Suppressor macrophage treated with lipopolysaccharide for 1 hour (primary cell): ENCODE data around the gene TTYH1.

ENCODE experiments used
- DNase-seq, 3 donors: peaks; one replicate each; pipeline ENCODE4 v3.0.0-alpha.2; 2020 to 2022

Gene TTYH1

GRCh38 chr19:54393381-54393780 lies 21.9 kb upstream of the TTYH1 start:
- no peak for DNase-seq

DNA sequence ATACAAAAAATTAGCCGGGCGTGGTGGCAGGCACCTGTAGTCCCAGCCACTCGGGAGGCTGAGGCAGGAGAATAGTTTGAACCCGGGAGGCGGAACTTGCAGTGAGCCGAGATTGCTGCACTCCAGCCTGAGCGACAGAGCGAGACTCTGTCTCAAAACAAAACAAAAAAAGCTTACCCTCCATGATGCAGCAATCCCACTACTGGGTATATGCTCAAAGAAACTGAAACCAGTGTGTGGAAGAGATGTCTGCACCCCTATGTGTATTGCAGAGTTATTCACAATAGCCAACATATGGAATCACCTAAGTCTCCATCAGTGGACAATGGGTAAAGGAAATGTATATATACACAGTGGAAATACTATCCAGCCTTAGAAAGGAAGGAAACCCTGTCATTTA lies 19.6 kb upstream of the TTYH1 start:
- DNase-seq, result no peak

GRCh38 chr19:54399189-54399588 lies 16.1 kb upstream of the TTYH1 start:
- no peak for DNase-seq

DNA sequence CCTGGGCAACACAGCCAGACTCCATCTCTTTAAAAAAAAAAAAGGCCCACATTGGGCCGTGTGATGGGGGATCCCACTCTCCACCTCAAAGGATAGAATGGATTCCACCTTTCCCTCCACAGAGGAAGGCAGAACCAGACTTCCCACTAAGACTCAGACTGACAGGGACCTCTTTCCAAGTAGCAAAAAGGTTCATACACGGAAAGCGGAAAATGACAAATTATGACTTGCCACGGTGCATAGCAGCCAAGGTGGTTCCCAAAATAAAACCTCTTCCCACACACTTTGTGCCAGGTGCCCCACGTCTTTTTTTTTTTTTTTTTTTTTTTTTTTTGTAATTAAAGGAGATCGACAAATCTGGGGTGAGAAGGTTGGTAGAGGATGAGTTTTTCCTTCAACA lies 14.4 kb upstream of the TTYH1 start:
- DNase-seq, result no peak

DNA sequence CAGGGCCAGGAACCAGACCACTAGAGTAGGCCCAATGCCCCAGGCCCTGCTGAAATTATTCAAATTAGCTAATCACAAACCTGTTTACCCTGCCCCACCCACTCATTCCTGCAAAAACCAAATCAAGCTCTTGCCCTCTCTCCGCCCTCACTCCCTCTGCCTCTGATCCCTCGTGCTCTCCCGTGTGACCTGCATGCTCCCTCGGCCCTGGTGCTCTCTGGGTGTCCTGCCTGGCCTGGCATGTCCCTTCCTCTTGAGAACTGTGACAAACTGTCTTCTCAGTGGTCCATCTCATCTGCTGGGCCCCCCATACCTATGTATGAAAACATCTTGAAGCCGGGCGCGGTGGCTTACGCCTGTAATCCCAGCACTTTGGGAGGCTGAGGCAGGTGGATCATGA lies 12.2 kb upstream of the TTYH1 start:
- no peak for DNase-seq

DNA sequence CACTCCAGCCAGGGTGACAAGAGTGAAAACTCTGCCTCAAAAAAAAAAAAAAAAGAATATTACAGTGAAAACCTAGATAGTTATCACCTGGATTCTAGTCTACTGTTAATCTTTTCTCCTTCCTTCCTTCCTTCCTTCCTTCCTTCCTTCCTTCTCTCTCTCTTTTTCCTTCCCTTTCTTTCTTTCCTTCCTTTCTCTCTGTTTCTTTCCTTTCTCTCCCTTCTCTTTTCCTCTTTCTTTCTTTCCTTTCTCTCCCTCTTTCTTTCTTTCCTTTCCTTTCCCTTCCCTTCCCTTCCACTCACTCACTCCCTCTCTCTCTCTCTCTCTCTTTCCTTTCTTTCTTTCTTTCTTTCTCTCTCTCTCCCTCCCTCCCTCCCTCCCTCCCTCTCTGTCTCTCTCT lies 9.6 kb upstream of the TTYH1 start:
- no peak for DNase-seq

DNA sequence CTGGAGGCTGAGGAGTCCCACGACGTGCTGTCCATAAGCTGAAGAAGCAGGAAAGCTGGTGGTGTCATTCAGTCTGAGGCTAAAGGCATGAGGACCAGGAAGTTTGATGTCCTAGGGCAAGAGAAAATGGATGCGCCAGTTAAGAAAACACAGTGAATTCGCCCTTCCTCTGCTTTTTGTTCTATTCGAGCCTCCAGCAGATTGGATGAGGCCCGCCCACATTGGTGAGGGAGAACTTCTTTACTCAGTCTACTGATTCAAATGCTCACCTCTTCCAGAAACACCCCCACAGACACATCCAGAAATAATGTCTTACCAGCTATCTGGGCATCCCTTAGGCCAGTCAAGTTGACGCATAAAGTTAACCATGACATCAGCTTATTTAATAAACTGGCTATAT lies 7.5 kb upstream of the TTYH1 start:
- no peak for DNase-seq

- no peak for DNase-seq
These were observed 6.7 kb upstream of the TTYH1 start for GRCh38 chr19:54408456-54409026.

- no peak for DNase-seq
These were observed 4.2 kb upstream of the TTYH1 start for GRCh38 chr19:54411033-54411432.

DNA sequence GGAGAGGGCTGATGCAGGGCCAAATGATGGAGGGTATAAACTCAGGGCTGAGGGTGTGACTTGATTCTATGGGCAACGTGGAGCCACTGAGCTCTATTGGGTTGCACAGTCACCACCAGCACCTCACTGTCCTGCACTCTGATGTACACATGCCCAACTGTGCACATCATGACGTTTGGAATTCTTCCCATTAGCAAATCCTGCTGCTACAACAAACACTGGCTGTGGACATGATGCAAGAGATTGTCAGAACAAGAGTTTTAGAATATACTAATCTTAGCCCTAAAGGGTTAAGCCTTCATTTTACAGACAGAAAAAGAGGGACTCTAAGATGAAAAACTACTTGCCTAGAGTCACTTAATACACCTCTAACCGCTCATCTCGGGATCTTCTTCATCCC lies 2.4 kb upstream of the TTYH1 start:
- no peak for DNase-seq

DNA sequence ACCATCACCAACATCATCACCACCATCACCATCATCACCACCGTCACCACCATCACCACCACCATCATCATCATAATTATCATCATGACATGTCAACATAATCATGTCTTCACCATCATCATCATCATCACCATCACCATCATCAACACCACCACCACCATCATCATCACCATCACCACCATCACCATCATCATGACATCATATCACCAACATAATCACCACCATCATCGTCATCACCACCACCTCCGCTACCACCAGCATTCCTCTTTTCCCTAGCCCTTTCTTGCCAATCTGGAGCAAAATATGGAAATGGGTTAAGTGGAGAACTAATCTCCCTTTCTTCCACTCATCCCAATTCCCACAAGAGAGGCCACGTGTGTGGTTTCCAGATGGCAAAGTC lies 1.1 kb upstream of the TTYH1 start:
- no peak for DNase-seq

- no peak for DNase-seq
These were observed 823 bp downstream of the TTYH1 start for GRCh38 chr19:54415901-54416673.

GRCh38 chr19:54416695-54417491 lies 1.6 kb downstream of the TTYH1 start:
- no peak for DNase-seq

GRCh38 chr19:54418030-54418929 lies 3.0 kb downstream of the TTYH1 start:
- DNase-seq, result peak; percentile 23 to 44 (median 37)

DNA sequence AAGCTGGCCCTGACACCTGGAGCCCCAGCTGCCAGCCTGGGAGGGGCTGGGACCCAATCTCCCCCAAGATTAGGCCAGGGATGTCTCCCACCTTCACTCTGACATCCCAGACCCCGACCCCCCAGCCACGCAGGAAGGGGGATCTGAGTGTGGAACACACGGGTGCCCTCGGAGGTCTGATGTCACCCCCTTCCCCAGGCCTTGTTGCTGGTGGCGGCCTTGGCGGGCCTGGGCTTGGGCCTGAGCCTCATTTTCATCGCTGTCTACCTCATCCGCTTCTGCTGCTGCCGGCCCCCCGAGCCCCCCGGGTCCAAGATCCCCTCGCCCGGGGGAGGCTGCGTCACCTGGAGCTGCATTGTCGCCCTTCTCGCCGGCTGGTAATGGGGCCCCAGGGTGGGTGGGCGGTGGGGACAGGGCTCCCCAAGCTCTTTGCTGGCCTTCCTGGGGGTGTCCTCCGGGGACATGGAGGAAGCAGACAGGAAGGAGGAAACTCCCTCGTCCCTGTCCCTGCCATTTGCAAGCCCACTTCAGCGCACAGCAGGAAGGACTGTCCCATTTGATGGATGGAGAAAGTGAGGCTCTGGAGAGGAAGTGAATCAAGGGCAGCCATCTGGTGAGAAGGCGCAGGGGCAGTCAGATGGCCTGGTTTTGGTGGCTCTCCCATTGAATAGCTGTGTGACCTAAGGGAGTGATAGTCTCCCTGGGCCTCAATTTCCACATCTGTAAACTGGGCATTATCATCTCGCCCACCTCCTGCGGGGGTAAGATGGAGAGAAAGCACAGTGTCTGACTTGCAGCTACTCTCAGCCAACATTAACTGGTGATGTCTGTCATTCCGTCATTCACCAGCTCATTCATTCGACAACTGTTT lies 3.9 kb downstream of the TTYH1 start:
- no peak for DNase-seq

DNA sequence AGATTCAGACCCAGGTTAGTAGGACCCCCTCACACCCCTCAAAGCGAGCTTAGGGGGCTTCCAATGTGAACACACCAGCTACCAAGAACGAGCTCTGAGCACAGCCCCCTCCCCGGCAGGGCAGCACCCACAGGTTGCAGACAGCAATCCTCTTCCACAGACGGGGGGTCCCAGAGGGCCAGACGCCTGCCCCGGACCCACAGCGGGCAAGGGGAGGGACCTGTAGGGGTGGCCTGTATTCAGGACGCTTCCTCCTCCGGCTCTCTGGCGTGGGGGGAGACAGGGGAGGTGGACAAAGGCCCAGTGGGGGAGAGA lies 4.8 kb downstream of the TTYH1 start:
- no peak for DNase-seq

DNA sequence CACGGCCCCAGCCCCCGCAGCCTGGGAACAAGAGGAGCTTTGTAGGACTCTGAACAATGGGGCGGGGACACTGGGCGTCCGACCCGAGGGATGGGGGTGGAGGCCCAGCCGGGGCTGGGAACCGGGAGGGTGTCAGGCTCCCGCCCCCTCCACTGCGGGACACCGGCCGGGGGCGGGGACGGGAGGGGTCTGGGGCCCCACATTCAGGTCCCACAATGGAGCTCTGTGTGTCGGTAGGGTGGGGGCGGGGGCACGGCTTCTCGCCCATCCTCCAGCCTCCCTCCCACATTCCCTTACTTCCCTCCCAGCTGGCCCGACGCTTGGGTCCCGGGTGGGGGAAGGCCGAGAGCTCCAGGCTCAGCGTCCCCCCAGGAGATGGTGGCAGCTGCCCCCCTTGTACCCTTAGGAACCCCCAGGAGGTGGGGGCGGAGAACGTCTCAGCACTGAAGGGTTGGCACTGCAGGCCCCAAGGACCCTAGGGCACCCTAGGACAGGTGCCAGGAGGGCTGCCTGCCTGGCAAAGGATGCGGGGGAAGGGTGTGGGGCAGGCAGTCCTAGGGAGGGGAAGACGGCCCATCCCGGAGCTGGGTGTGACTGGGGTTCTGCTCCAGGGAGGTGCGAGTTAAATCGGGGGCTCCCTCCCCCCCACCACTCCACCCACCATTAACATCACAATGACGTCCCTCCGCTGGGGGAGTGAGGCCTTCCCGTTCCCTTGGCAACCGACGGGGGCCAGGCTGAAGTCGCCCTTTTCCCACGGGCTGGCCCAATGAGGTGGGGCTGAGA lies 5.3 kb downstream of the TTYH1 start:
- no peak for DNase-seq

DNA sequence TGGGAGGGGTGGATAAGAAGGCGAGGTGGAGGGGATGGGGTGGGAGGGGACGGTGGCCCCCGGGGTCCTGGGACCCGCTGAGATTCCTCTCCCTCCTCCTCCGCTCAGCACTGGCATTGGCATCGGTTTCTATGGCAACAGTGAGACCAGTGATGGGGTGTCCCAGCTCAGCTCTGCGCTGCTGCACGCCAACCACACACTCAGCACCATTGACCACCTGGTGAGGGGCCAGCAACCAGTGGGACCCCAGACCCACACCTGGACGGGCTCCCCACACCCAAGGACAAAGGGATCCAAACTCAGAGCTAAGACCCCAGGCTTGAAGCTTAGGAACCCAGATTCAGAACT lies 5.9 kb downstream of the TTYH1 start:
- no peak for DNase-seq

DNA sequence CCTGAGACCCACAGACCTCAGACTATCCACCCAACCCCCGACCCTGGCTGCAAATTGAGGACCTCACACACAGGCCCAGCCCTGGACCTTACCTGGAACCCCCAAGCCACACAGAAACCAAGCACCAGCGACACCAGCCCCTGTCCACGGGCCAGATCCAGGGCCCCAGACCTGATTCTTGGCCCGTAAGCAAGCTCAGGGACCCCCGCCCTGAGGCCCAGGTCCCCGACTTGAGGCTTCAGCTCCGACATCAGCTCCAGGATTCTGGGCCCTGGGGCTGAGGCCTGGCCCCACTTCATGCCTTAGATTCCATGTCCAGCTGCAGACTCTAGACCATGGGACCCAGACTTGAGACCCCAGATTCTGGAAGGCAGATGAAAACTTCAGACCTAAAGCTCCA lies 6.3 kb downstream of the TTYH1 start:
- DNase-seq, result no peak

- DNase-seq, result no peak
These were observed 6.9 kb downstream of the TTYH1 start for GRCh38 chr19:54422136-54422535.

DNA sequence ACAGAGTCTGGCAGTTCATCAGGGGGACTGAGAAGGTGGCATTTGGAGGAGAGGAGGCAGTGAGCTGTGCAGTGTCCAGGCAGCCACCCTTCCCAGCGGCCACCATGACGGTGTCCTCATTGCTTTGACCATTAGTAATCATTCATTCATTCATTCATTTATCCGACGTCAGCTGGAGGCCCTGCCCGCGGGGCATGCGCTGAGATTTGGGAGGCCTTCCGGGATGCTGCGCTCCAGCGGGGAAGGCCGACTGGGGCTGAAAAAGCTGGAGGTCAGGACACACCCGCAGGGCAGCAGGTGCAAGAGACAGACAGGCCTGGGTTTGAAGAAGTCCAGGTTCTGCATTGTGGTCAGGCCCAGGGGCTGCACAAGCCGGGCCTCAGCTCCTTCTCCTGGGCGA lies 8.9 kb downstream of the TTYH1 start:
- no peak for DNase-seq
